ENCODE data around the gene YPEL4.

GRCh38 chr11:57698843-57699365 lies 49.2 kb upstream of the YPEL4 start:
- TF ChIP-seq MAX (IDR thresholded peaks at IDR 0.05) (no peak), ZBTB33 (IDR thresholded peaks at IDR 0.05; ENCODE audit: extremely low read depth, insufficient replicate concordance, low read length) (no peak), SIN3A (IDR thresholded peaks at IDR 0.05; ENCODE audit: low read depth) (no peak), JUND (IDR thresholded peaks at IDR 0.05) (no peak)
- TF ChIP-seq, protein P1, sequence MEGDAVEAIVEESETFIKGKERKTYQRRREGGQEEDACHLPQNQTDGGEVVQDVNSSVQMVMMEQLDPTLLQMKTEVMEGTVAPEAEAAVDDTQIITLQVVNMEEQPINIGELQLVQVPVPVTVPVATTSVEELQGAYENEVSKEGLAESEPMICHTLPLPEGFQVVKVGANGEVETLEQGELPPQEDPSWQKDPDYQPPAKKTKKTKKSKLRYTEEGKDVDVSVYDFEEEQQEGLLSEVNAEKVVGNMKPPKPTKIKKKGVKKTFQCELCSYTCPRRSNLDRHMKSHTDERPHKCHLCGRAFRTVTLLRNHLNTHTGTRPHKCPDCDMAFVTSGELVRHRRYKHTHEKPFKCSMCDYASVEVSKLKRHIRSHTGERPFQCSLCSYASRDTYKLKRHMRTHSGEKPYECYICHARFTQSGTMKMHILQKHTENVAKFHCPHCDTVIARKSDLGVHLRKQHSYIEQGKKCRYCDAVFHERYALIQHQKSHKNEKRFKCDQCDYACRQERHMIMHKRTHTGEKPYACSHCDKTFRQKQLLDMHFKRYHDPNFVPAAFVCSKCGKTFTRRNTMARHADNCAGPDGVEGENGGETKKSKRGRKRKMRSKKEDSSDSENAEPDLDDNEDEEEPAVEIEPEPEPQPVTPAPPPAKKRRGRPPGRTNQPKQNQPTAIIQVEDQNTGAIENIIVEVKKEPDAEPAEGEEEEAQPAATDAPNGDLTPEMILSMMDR (IDR thresholded peaks at IDR 0.05 in 2 of 3, conservative IDR thresholded peaks at IDR 0.05 in 1 of 3; ENCODE audit: borderline replicate concordance in 1 of 3, insufficient read depth in 1 of 3, low read depth in 2 of 3, low read length in 2 of 3): no peak

Data from HCT116 (cell line).